ENCODE results near the gene GALNT2. TPM values are rescaled to one million over a fixed set of nuclear protein-coding genes. Genes with fewer than 3 reads are reported as not detected.

The GALNT2 gene
- total and polyA plus RNA-seq, 2 of the 13 experiments (the other 11 are each of a cell fraction or from before 2014, with no cell fraction given), result 39.3 to 39.6 TPM

DNA sequence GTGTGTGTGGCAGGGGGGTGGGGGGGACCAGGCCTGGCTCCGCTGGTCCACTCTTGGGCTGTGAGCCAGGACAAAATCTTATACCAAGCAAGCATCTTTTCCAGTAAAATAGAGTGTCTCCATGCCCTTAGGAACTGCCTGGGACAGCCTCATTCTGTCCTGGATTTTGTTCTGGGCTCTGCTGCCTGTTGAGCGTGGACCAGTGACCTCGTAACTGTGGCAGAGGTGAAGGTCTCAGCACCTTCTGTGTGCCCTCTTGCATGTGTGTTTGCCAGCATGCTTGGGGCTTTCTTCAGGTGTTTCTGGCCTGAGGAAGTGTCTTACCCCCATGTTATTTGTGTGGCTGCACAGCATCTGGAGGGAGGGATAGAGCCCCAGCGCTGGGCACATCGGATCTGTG is 45.7 kb downstream of the GALNT2 start:
- Histone ChIP-seq H3K4me1 (ENCODE audit: insufficient read depth, low read length) (peaks cover 64% of the 10 kb centered on the region), H3K4me3 (replicated peaks in 1 of 3; ENCODE audit: insufficient read depth in 1 of 3, low read depth in 2 of 3, low read length in 3 of 3) (no peak overlapping the region), H4K20me1 (ENCODE audit: insufficient read depth, low read length) (no peaks in the 10 kb centered on the region), H3K27ac (ENCODE audit: extremely low read length, insufficient read depth, low read length) (no peak overlapping the region), H3K9me3 (ENCODE audit: low read length) (no peaks in the 10 kb centered on the region), H2AFZ (ENCODE audit: low read length) (no peak overlapping the region), H3K4me2 (ENCODE audit: low read depth, low read length) (no peak overlapping the region), H3K79me2 (ENCODE audit: insufficient read depth, low read length) (peaks cover 60% of the 10 kb centered on the region), H3K36me3 (replicated peaks in 1 of 2; ENCODE audit: control insufficient read depth in 1 of 2, insufficient read depth in 2 of 2, low read length in 2 of 2) (peaks cover 0 to 3% of the 10 kb centered on the region in 2 experiments; a peak in 3 of 5 replicates), H3K27me3 (ENCODE audit: control insufficient read depth in 1 of 2, insufficient read depth in 2 of 2, low read length in 2 of 2) (no peaks in the 10 kb centered on the region), H3K9ac (ENCODE audit: insufficient read depth, low read depth, low read length) (no peak overlapping the region)
- BruUV-seq (replicated peaks), result no TSS peak
- DNase-seq (ENCODE audit: low spot score), result no peak
- POLR2A ChIA-PET, result interaction anchor here (1.3 kb wide), 1 partner anchor 46 kb away, joined by 3 read pairs; no protein-coding TSS in a partner anchor
- CTCF ChIA-PET (ENCODE audit: low intra/inter-chr PET ratio, low total read pairs), result no interaction called here
- ATAC-seq, result peak; percentile 19; the same call in 2 of the 3 replicates
- in situ Hi-C loops (cut with HindIII; ENCODE audit: extremely low pct_ligation_motif_present, low pct_unique_long_range_greater_than_20kb), result no loop called here
- no CpG with 5 or more reads among the region's 5 CpGs for WGBS (ENCODE audit: low lambda C conversion rate)
- intact Hi-C loops (cut with micrococcal nuclease; ENCODE audit: unreplicated experiment), result no loop called here
- TF ChIP-seq RXRB (CRISPR knock-in tag; IDR thresholded peaks at IDR 0.05; ENCODE audit: borderline replicate concordance) (peak; percentile 57; the same call in 1 of the 2 replicates), PPARG (CRISPR knock-in tag; conservative IDR thresholded peaks at IDR 0.05) (peak; percentile 71), NR2F1 (CRISPR knock-in tag; IDR thresholded peaks at IDR 0.05) (0 out of 4 replicates have a peak, but pooled peaks of 1 of the 2 experiments have one; percentile 11), PHF20 (CRISPR knock-in tag; IDR thresholded peaks at IDR 0.05) (no peak)
- FAIRE-seq, result no peak

DNA sequence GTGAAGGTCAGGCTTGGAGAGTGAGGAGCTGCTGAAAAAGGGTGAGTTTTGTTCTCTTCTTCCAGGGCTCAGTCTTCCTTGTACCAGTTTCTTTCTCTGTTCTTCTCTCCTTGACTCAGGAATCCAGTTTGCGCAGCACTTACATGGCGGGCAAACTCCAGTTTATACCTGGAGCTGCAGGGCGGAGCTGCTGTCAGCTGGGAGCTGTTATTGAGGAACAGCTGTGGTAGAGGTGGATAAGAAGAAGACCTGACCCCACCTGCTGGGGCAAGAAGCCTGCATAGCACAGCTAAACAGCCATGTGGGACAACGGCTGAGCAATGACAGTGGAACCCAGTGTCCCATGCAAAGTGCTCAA is 46.2 kb downstream of the GALNT2 start:
- Histone ChIP-seq H3K9ac (ENCODE audit: insufficient read depth, low read depth, low read length) (no peak overlapping the region), H3K4me3 (replicated peaks in 1 of 3; ENCODE audit: insufficient read depth in 1 of 3, low read depth in 2 of 3, low read length in 3 of 3) (no peak overlapping the region), H3K79me2 (ENCODE audit: insufficient read depth, low read length) (peaks cover 59% of the 10 kb centered on the region), H3K36me3 (replicated peaks in 1 of 2; ENCODE audit: control insufficient read depth in 1 of 2, insufficient read depth in 2 of 2, low read length in 2 of 2) (peaks cover 0 to 3% of the 10 kb centered on the region in 2 experiments; a peak in 3 of 5 replicates), H2AFZ (ENCODE audit: low read length) (no peak overlapping the region), H4K20me1 (ENCODE audit: insufficient read depth, low read length) (no peaks in the 10 kb centered on the region), H3K9me3 (ENCODE audit: low read length) (no peaks in the 10 kb centered on the region), H3K27me3 (ENCODE audit: control insufficient read depth in 1 of 2, insufficient read depth in 2 of 2, low read length in 2 of 2) (no peaks in the 10 kb centered on the region), H3K4me1 (ENCODE audit: insufficient read depth, low read length) (peaks cover 60% of the 10 kb centered on the region), H3K27ac (ENCODE audit: extremely low read length, insufficient read depth, low read length) (no peak overlapping the region), H3K4me2 (ENCODE audit: low read depth, low read length) (no peak overlapping the region)
- intact Hi-C loops (cut with micrococcal nuclease; ENCODE audit: unreplicated experiment) (no loop called here), in situ Hi-C loops (cut with HindIII; ENCODE audit: extremely low pct_ligation_motif_present, low pct_unique_long_range_greater_than_20kb) (no loop called here)
- POLR2A ChIA-PET, result no interaction called here
- no TSS peak for BruUV-seq (replicated peaks)
- DNase-seq (ENCODE audit: low spot score), result no peak
- no peak for FAIRE-seq
- CTCF ChIA-PET (ENCODE audit: low intra/inter-chr PET ratio, low total read pairs), result no interaction called here
- ATAC-seq, result no peak
- no peak for TF ChIP-seq ZBTB8A (CRISPR knock-in tag; IDR thresholded peaks at IDR 0.05; ENCODE audit: borderline replicate concordance, low read depth)
- TF ChIP-seq HOXA3 (CRISPR knock-in tag; IDR thresholded peaks at IDR 0.05), result 0 out of 2 replicates have a peak, but pooled peaks have one; percentile 8
- WGBS (ENCODE audit: low lambda C conversion rate), result 91% methylated on average over 4 of the region's 4 CpGs

Measured in HepG2 (cell line).